ENCODE results near the gene LBHD1.
A peak's percentile ranks its signal among the peaks of the same experiment; 100 is the strongest.
"Not testable (repeated sequence)": the region's sequence is repeated elsewhere in the genome, so short reads cannot be mapped to it uniquely, and the experiment has no call there.

The LBHD1 gene

GRCh38 chr11:62671608-62672389 is at the start of gene LBHD1, which contains the start of gene UQCC3:
Gene LBHD1 (minus strand): TSS chr11:62672267. CDS start chr11:62670031, 2,236 bp downstream.
Gene UQCC3 (plus strand): TSS chr11:62671673. CDS start chr11:62671746, 73 bp downstream.
- DNase-seq (ENCODE audit: low spot score), result peak; percentile 86

- no peak for DNase-seq (ENCODE audit: low spot score)
Observed at GRCh38 chr11:62719302-62719978, 47.4 kb upstream of the LBHD1 start.

GRCh38 chr11:62716816-62717215 is 44.7 kb upstream of the LBHD1 start:
- DNase-seq (ENCODE audit: low spot score), result no peak

- DNase-seq (ENCODE audit: low spot score), result no peak
Observed at GRCh38 chr11:62716206-62716605, 44.1 kb upstream of the LBHD1 start.

GRCh38 chr11:62715150-62716130 is 43.4 kb upstream of the LBHD1 start:
- no peak for DNase-seq (ENCODE audit: low spot score)

- DNase-seq (ENCODE audit: low spot score), result peak; percentile 84
Observed at GRCh38 chr11:62713343-62713742, 41.3 kb upstream of the LBHD1 start.

- DNase-seq (ENCODE audit: low spot score), result no peak
Observed at GRCh38 chr11:62712861-62713260, 40.8 kb upstream of the LBHD1 start.

- DNase-seq (ENCODE audit: low spot score), result no peak
Observed at GRCh38 chr11:62712276-62712812, 40.3 kb upstream of the LBHD1 start.

- DNase-seq (ENCODE audit: low spot score), result no peak
Observed at GRCh38 chr11:62710001-62710345, 37.9 kb upstream of the LBHD1 start.

GRCh38 chr11:62709247-62710000 is 37.4 kb upstream of the LBHD1 start:
- peak; percentile 97 for DNase-seq (ENCODE audit: low spot score)

- no peak for DNase-seq (ENCODE audit: low spot score)
Observed at GRCh38 chr11:62708793-62709192, 36.7 kb upstream of the LBHD1 start.

- no peak for DNase-seq (ENCODE audit: low spot score)
Observed at GRCh38 chr11:62708392-62708791, 36.3 kb upstream of the LBHD1 start.

- no peak for DNase-seq (ENCODE audit: low spot score)
Observed at GRCh38 chr11:62707277-62707861, 35.3 kb upstream of the LBHD1 start, which contains the start of the genes BSCL2 and GNG3. Gene BSCL2 (minus strand): TSS chr11:62707424. CDS start chr11:62707195, 229 bp downstream. Gene GNG3 (plus strand): TSS chr11:62707676. CDS start chr11:62708296, 620 bp downstream.

- DNase-seq (ENCODE audit: low spot score), result no peak
Observed at GRCh38 chr11:62706850-62707247, 34.8 kb upstream of the LBHD1 start.

- DNase-seq (ENCODE audit: low spot score), result peak; percentile 96
Observed at GRCh38 chr11:62705880-62706849, 34.1 kb upstream of the LBHD1 start.

- peak; percentile 59 for DNase-seq (ENCODE audit: low spot score)
Observed at GRCh38 chr11:62705413-62705812, 33.3 kb upstream of the LBHD1 start.

- DNase-seq (ENCODE audit: low spot score), result not testable (repeated sequence)
Observed at GRCh38 chr11:62703921-62704320, 31.9 kb upstream of the LBHD1 start.

- no peak for DNase-seq (ENCODE audit: low spot score)
Observed at GRCh38 chr11:62702246-62702645, 30.2 kb upstream of the LBHD1 start.

GRCh38 chr11:62694455-62695167 is 22.5 kb upstream of the LBHD1 start:
- peak; percentile 70 for DNase-seq (ENCODE audit: low spot score)

Data from kidney tubule cell (primary cell).